Neural progenitor cell (in vitro differentiated cells): Measurements from ENCODE around the gene SMIM28. TPM values are rescaled to one million over a fixed set of nuclear protein-coding genes. Genes with fewer than 3 reads are reported as not detected.

Experiments
- DNase-seq: peaks from one replicate; pipeline ENCODE4 v3.0.0-alpha.2; 2016; ENCODE audit warnings: low spot score
- H2AFZ ChIP-seq: fragments of 200-600 bp; sonication (generic); replicated peaks from 2 replicates; pipeline ENCODE4 v1.6.1; 2016; ENCODE audit warnings: antibody characterized with exemption
- H3F3A ChIP-seq: fragments of 200-600 bp; sonication (generic); 2 replicates; pipeline ENCODE4 v1.6.1; 2016; ENCODE audit warnings: antibody characterized with exemption, low read depth
- H3K27ac ChIP-seq: fragments of 200-600 bp; sonication (generic); 2 replicates; pipeline ENCODE4 v1.5.1; 2016; ENCODE audit warnings: mild to moderate bottlenecking
- H3K27me3 ChIP-seq: fragments of 200-600 bp; sonication (generic); 2 replicates; pipeline ENCODE4 v1.6.1; 2016; ENCODE audit warnings: mild to moderate bottlenecking, moderate library complexity
- H3K36me3 ChIP-seq: fragments of 200-600 bp; sonication (generic); 2 replicates; pipeline ENCODE4 v1.5.1; 2016
- H3K4me1 ChIP-seq: fragments of 200-600 bp; sonication (generic); 2 replicates; pipeline ENCODE4 v1.6.1; 2016; ENCODE audit warnings: mixed run types
- H3K4me2 ChIP-seq: fragments of 200-600 bp; sonication (generic); 2 replicates; pipeline ENCODE4 v1.6.1; 2016
- H3K4me3 ChIP-seq: fragments of 200-600 bp; sonication (generic); 2 replicates; pipeline ENCODE4 v1.5.1; 2016
- H3K79me2 ChIP-seq: fragments of 200-600 bp; sonication (generic); 2 replicates; pipeline ENCODE4 v1.6.1; 2016; ENCODE audit warnings: low read depth
- H3K9ac ChIP-seq: fragments of 200-600 bp; sonication (generic); 2 replicates; pipeline ENCODE4 v1.6.1; 2016
- H3K9me3 ChIP-seq: fragments of 200-600 bp; sonication (generic); 2 replicates; pipeline ENCODE4 v1.5.1; 2016; ENCODE audit warnings: low read depth
- H4K20me1 ChIP-seq: fragments of 200-600 bp; sonication (generic); 2 replicates; pipeline ENCODE4 v1.6.1; 2016; ENCODE audit warnings: low read depth
- H3K27ac Mint-ChIP-seq: 3 replicates; pipeline ENCODE4 v1.8.0; 2021; ENCODE audit warnings: mixed read lengths
- H3K27me3 Mint-ChIP-seq: 2 replicates; pipeline ENCODE4 v1.8.0; 2022; ENCODE audit warnings: low read depth, mild to moderate bottlenecking, inconsistent platforms, moderate library complexity, mixed read lengths; ENCODE audit not compliant: insufficient read depth
- H3K36me3 Mint-ChIP-seq: 3 replicates; pipeline ENCODE4 v1.8.0; 2021; ENCODE audit warnings: mixed read lengths
- H3K4me1 Mint-ChIP-seq: 3 replicates; pipeline ENCODE4 v1.8.0; 2021; ENCODE audit warnings: mixed read lengths
- H3K4me3 Mint-ChIP-seq: 3 replicates; pipeline ENCODE4 v1.8.0; 2021; ENCODE audit warnings: mild to moderate bottlenecking, moderate library complexity, mixed read lengths
- H3K9me3 Mint-ChIP-seq: 3 replicates; pipeline ENCODE4 v1.8.0; 2020; ENCODE audit warnings: mixed read lengths
- CTCF ChIP-seq: fragments of 200-600 bp; sonication (generic); IDR thresholded peaks from 2 replicates; pipeline ENCODE4 v1.5.1; 2017; ENCODE audit warnings: antibody characterized with exemption, mild to moderate bottlenecking
- EZH2 ChIP-seq: fragments of 200-600 bp; sonication (generic); IDR thresholded peaks from 2 replicates; pipeline ENCODE4 v1.6.1; 2017; ENCODE audit warnings: antibody characterized with exemption, mild to moderate bottlenecking, moderate library complexity
- EZH2phosphoT487 ChIP-seq: fragments of 200-600 bp; sonication (generic); IDR thresholded peaks from 2 replicates; pipeline ENCODE4 v1.6.1; 2017; ENCODE audit warnings: antibody characterized with exemption
- small RNA-seq: library from RNA; depleted of rRNA; stranded (forward); fragments of <200 nt; gene quantifications from one replicate; pipeline ENCODE3, GENCODE V24; 2015
- total RNA-seq: library from RNA; depleted of rRNA; stranded (reverse); fragments of >200 nt; gene quantifications from 2 replicates; pipeline ENCODE4 v1.2.3, GENCODE V29; 2015; ENCODE audit warnings: low replicate concordance

Gene SMIM28
- total RNA-seq, 1 donor from 2014 or later: not detected

DNA sequence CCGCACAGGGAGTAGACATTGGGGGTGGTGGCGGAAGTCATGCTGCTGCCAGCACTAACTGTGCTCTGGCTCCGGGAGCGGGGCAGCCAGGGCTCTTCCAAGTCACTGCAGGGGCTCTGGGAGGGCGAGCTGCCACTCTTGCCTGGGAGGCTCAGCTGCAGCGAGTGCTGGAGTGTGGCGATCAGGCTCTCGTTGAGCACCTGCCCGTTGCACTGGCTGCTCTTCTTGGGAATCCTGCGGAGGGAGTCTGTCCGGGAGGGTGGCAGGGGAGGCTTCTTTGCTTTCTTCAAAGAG is 54.3 kb downstream of the SMIM28 start:
- Mint-ChIP-seq H3K4me1 (peaks cover 10% of the 10 kb centered on the region), H3K27me3 (no peaks in the 10 kb centered on the region), H3K4me3 (no peak overlapping the region), H3K9me3 (no peaks in the 10 kb centered on the region), H3K27ac (peak overlapping the region; percentile 14), H3K36me3 (peaks cover 30% of the 10 kb centered on the region)
- TF ChIP-seq EZH2: no peak
- TF ChIP-seq CTCF: no peak
- no peak for TF ChIP-seq EZH2phosphoT487
- H3K4me2 ChIP-seq: no peak overlapping the region
- H3K27me3 ChIP-seq: no peaks in the 10 kb centered on the region
- H4K20me1 ChIP-seq: no peaks in the 10 kb centered on the region
- no peak overlapping the region for H3K9ac ChIP-seq
- no peaks in the 10 kb centered on the region for H3K9me3 ChIP-seq
- H3K4me1 ChIP-seq: no peaks in the 10 kb centered on the region
- no peaks in the 10 kb centered on the region for H3F3A ChIP-seq
- no peaks in the 10 kb centered on the region for H3K36me3 ChIP-seq
- H3K27ac ChIP-seq: no peak overlapping the region
- H3K79me2 ChIP-seq: no peaks in the 10 kb centered on the region
- H2AFZ ChIP-seq: no peak overlapping the region
- H3K4me3 ChIP-seq: no peak overlapping the region
- no peak for DNase-seq

Small RNA genes lying within 50 kb of the gene (small RNA-seq; reads per million reads assigned to genes)
- not detected for gene AL031003.1

Other genes starting within 250 kb of the SMIM28 start
- 3.2 and 3.8 TPM in 2 replicates for gene ARFGEF3, start 216.0 kb upstream of the SMIM28 start, total RNA-seq
- not detected in 2 replicates for gene PBOV1, start 159.4 kb upstream of the SMIM28 start, total RNA-seq
- 11.9 and 15.1 TPM in 2 replicates for gene HEBP2, start 26.3 kb downstream of the SMIM28 start, total RNA-seq
- gene NHSL1, start 121.6 kb downstream of the SMIM28 start, total RNA-seq: 7.7 and 12.1 TPM in 2 replicates